ENCODE data around the gene COL23A1. TPM values are rescaled to one million over a fixed set of nuclear protein-coding genes. Genes with fewer than 3 reads are reported as not detected.

COL23A1 gene
- total RNA-seq, 1 donor from 2014 or later = 2.9 TPM

GRCh38 chr5:178465228-178465860 is 124.8 kb downstream of the COL23A1 start:
- Mint-ChIP-seq H3K4me1 (ENCODE audit: low read depth, unreplicated experiment) (peaks cover 34% of the 10 kb centered on the region), H3K27ac (ENCODE audit: unreplicated experiment) (no peak overlapping the region), H3K4me3 (ENCODE audit: unreplicated experiment) (no peak overlapping the region), H3K9me3 (ENCODE audit: unreplicated experiment) (peaks cover 10% of the 10 kb centered on the region), H3K36me3 (ENCODE audit: unreplicated experiment) (no peaks in the 10 kb centered on the region), H3K27me3 (ENCODE audit: unreplicated experiment) (peaks cover 7% of the 10 kb centered on the region)
- TF ChIP-seq, protein P1, sequence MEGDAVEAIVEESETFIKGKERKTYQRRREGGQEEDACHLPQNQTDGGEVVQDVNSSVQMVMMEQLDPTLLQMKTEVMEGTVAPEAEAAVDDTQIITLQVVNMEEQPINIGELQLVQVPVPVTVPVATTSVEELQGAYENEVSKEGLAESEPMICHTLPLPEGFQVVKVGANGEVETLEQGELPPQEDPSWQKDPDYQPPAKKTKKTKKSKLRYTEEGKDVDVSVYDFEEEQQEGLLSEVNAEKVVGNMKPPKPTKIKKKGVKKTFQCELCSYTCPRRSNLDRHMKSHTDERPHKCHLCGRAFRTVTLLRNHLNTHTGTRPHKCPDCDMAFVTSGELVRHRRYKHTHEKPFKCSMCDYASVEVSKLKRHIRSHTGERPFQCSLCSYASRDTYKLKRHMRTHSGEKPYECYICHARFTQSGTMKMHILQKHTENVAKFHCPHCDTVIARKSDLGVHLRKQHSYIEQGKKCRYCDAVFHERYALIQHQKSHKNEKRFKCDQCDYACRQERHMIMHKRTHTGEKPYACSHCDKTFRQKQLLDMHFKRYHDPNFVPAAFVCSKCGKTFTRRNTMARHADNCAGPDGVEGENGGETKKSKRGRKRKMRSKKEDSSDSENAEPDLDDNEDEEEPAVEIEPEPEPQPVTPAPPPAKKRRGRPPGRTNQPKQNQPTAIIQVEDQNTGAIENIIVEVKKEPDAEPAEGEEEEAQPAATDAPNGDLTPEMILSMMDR (IDR thresholded peaks at IDR 0.05; ENCODE audit: partially characterized antibody, unreplicated experiment) = no peak
- DNase-seq = no peak

- TF ChIP-seq, protein P1 (IDR thresholded peaks at IDR 0.05; ENCODE audit: partially characterized antibody, unreplicated experiment) = no peak
- Mint-ChIP-seq H3K4me1 (ENCODE audit: low read depth, unreplicated experiment) (peaks cover 26% of the 10 kb centered on the region), H3K27me3 (ENCODE audit: unreplicated experiment) (peaks cover 3% of the 10 kb centered on the region), H3K9me3 (ENCODE audit: unreplicated experiment) (peaks cover 3% of the 10 kb centered on the region), H3K27ac (ENCODE audit: unreplicated experiment) (no peak overlapping the region), H3K4me3 (ENCODE audit: unreplicated experiment) (no peak overlapping the region), H3K36me3 (ENCODE audit: unreplicated experiment) (no peaks in the 10 kb centered on the region)
- no peak for DNase-seq
Observed at GRCh38 chr5:178464431-178465048, 125.7 kb downstream of the COL23A1 start.

- no peaks in the 10 kb centered on the region for H3K9me3 Mint-ChIP-seq (ENCODE audit: unreplicated experiment)
- peaks cover 1% of the 10 kb centered on the region for H3K27me3 Mint-ChIP-seq (ENCODE audit: unreplicated experiment)
- no peak overlapping the region for H3K27ac Mint-ChIP-seq (ENCODE audit: unreplicated experiment)
- H3K4me1 Mint-ChIP-seq (ENCODE audit: low read depth, unreplicated experiment) = peaks cover 20% of the 10 kb centered on the region
- DNase-seq = no peak
- TF ChIP-seq, protein P1 (IDR thresholded peaks at IDR 0.05; ENCODE audit: partially characterized antibody, unreplicated experiment) = no peak
- no peaks in the 10 kb centered on the region for H3K36me3 Mint-ChIP-seq (ENCODE audit: unreplicated experiment)
- H3K4me3 Mint-ChIP-seq (ENCODE audit: unreplicated experiment) = no peak overlapping the region
Observed at GRCh38 chr5:178463321-178464155, 126.7 kb downstream of the COL23A1 start.

DNA sequence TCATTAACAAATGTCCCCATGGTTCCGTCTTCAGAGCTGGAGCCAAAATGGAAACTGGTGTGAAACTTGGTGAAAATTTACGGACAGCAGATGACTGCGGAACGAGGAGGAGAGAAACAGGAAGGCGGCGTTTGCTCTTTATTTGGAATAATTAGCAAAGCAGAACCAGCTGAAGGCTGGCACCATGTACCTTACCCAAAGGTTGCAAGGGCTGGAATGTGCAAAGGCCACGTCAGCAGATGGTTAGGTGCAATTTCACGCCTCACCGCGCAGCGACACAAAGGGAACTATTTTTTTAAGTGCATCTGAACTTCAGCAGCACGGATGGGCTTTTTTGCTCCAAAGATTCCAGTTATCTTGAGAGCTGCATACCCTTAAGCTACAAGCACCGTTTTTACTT is 127.4 kb downstream of the COL23A1 start:
- TF ChIP-seq, protein P1 (IDR thresholded peaks at IDR 0.05; ENCODE audit: partially characterized antibody, unreplicated experiment) = no peak
- H3K36me3 Mint-ChIP-seq (ENCODE audit: unreplicated experiment) = no peaks in the 10 kb centered on the region
- H3K27me3 Mint-ChIP-seq (ENCODE audit: unreplicated experiment) = peaks cover 1% of the 10 kb centered on the region
- no peak for DNase-seq
- no peak overlapping the region for H3K27ac Mint-ChIP-seq (ENCODE audit: unreplicated experiment)
- no peak overlapping the region for H3K4me3 Mint-ChIP-seq (ENCODE audit: unreplicated experiment)
- peaks cover 18% of the 10 kb centered on the region for H3K4me1 Mint-ChIP-seq (ENCODE audit: low read depth, unreplicated experiment)
- no peaks in the 10 kb centered on the region for H3K9me3 Mint-ChIP-seq (ENCODE audit: unreplicated experiment)

Measured in glutamatergic neuron (in vitro differentiated cells).